HG03025 (cell line): ENCODE data around the gene F3.

Experiments
- ATAC-seq: cut with Tn5 transposase; IDR thresholded peaks from one replicate; pipeline ENCODE4 v1.9.1; 2021; ENCODE audit warnings: mild to moderate bottlenecking, moderate library complexity; ENCODE audit not compliant: unreplicated experiment, low FRiP score

Gene F3

GRCh38 chr1:94553323-94553730 lies 11.8 kb upstream of the F3 start:
- no peak for ATAC-seq

DNA sequence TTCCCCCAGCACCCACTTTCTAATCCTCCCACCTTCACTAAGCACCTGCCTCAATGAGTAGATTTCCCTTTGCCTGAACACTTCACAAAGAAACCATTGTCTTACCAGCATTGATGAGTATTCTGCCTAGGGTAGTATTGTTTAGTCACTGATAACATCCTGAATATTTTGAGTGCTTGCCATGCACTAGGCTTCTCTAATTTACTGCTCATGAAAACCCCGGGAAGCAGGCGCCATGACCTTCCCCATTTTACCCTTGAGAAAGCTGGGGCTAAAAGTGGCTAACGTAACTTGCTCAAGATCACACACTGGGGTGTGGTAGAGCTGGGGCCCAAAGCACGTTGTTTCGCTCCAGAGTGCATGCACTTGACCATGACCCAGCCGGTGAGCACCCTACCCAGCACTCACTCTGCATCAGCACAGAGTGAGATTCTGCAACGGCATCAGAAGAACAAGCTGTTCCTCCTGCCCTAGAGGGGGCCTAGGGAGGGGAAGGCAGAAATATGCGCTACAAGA lies 10.6 kb upstream of the F3 start:
- no peak for ATAC-seq

- ATAC-seq: no peak
These were observed 9.9 kb upstream of the F3 start for GRCh38 chr1:94551449-94551848.

DNA sequence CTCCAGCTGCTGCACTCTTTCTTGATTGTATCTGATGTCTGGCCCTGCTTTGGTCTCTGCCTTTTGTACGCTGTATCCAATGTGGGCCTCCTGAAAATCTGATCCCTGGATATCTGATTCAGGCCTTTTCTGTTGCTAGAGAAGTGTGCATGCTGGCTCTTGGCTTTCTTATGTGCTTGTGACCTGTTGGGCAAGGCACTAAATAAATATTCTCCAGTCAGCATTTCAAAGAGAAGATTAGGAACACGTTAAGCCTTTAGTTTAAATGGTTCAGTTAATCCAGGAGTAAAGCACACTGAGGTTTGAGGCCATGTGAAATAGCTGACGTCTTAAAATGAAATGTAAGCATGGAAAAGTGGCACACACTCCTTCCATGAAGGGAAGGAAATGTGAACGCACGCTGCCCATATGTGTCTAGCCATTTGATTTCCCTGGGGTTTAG lies 9.3 kb upstream of the F3 start:
- ATAC-seq: no peak

DNA sequence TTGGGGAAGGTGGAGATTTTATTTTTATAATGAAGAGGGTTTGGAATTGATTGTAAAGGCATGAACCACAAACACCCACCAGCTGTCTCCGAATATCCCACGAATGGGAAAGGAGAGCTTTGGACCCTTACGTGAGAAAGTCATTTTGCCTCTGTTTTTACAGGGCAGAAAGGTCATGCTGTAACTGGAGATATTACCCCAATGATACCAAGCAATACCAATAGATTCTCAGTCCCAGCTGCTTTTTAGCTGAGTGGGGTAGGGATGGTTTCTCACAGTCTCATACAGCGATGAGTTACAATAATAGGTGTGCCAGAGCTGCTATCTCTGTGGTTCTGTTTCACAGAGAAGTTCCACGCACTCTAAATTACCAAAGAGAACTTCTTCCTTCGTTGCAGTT lies 8.8 kb upstream of the F3 start:
- ATAC-seq: no peak

GRCh38 chr1:94549706-94550105 lies 8.1 kb upstream of the F3 start:
- ATAC-seq: no peak

DNA sequence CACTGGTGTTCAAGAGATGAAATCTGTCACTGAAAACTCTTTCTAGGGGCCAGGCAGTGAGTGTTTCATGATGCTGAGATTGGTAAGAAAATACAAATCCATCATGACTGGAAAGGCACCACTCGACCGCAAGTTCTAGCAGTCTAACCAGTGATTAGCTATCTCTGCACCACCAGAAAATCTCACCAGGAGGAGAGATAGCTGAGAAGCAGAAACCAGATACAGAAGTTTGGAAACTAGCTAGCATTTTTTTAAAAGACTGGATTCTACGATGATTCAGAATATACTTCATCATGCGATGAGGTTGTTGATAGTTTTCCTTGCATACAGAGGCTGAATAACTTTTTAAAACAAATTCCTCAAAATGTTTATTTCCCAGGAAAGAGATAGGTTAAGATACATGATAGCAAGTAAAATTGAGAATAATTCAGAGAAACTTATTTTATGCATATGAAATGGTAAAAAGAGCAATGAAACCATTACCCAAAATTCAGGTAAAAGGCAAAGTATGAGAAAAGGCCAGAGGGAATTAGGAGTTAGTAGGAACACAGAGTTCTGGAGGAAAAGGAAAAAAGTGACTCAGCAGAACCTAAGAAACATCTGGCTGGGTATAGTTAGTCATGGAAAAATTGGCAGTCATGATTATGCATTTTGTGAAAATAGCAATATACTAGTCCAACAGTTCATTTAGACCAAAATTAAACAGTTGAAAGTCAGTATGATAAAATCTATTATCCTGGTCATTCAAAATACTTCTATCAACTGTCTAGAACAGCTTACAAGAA lies 3.3 kb upstream of the F3 start:
- ATAC-seq: no peak

GRCh38 chr1:94543893-94544635 lies 2.5 kb upstream of the F3 start:
- no peak for ATAC-seq

- ATAC-seq: no peak
These were observed 1.4 kb upstream of the F3 start for GRCh38 chr1:94543001-94543400.

DNA sequence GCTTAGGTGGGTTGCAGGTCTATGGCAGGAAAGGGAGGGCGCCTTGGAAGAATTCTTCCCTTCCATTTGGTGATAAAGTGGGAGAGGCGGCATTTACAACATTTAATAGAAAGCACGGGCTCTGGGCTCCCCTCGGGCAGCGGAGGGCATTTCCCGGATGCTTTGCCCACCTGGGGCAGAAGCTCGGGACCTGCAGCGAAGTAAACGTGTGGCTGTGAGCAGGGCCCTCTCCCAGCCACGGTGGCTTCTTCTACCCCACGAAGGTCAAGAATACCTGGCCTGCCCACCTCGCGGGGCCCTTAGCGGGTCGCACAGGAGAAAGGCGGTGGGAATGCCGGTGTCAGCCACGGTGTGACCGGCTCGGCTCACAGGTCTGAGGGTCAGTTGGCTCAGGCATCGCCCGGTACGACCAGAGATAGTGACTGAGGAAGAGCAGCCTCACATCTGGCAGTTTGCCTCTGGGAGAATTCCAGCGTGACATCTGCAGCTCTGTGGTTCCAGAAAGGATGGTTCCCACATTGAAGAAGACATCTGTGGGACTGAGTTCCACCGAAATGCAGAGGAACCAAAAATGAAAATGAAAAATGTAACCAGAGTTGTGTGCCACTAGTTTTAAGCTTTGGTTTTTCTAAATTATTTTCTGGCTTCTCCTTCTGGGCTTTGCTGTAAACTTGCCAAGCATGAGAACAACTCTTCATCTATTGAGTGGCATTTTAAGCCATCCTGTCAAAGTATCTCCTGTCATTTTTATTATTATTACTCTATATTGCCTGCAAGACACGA lies 720 bp upstream of the F3 start:
- no peak for ATAC-seq

GRCh38 chr1:94540440-94541245 lies 916 bp downstream of the F3 start:
- no peak for ATAC-seq

GRCh38 chr1:94539496-94539895 lies 2.1 kb downstream of the F3 start:
- ATAC-seq: no peak

DNA sequence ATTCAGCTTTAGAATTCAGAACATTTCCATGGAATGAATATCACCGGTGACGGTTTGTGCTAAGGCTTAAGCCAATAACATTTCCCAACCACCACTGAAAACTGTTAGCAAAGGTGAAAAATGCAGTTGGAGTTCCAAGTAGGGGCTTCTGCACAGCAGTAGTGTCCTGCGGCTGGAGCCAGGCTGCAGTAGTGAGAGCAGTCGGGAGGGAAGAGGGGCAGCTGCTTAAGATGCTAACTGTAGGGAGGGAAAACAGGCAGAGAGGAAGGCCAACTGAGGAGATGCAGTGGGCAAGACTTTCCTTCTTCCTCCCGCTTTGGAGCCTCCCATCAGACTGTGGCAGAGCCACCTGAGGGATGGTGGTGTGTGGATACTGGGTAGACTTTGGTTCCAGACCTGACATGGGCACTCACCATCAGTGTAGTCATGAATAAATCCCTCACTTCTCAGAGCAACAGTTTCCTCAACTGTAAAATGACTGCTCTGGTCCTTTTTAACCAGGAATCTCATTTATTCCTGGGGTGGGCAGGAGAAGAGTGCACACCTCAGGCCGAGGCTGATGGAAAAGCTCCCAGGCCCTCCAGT lies 3.2 kb downstream of the F3 start:
- ATAC-seq: no peak

- ATAC-seq: no peak
These were observed 4.3 kb downstream of the F3 start for GRCh38 chr1:94537254-94537653.

DNA sequence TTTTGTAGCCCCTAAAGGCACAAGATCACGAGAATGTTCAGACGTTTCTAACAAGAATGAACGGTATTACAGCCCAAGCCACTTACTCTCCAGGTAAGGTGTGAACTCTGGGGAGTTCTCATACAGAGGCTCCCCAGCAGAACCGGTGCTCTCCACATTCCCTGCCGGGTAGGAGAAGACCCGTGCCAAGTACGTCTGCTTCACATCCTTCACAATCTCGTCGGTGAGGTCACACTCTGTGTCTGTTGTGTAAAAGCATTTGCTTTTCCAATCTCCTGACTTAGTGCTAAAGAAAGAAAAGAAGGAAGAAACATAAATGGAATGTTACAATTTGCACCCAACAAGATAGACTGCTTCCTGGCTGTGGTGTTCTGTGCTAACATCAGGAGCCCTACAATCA lies 5.7 kb downstream of the F3 start:
- no peak for ATAC-seq

DNA sequence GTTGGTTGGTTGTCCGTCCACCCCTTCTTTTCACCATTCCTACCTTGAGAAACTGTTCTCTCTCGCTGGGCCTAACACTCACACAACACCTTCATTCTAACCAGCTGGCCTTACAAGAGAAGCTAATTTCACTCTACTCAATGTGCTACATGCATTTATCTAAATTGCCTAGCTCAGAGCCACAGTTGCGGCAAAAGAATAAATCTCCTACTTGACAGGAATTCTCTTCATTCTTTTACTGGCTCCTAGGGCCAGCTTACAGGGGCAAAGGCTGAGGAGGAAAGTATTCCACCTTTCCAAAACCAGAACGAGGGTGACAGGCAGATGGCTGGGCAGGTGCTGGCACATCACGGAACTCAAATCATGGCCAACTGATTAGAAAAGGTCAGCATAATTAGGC lies 6.5 kb downstream of the F3 start:
- ATAC-seq: no peak

DNA sequence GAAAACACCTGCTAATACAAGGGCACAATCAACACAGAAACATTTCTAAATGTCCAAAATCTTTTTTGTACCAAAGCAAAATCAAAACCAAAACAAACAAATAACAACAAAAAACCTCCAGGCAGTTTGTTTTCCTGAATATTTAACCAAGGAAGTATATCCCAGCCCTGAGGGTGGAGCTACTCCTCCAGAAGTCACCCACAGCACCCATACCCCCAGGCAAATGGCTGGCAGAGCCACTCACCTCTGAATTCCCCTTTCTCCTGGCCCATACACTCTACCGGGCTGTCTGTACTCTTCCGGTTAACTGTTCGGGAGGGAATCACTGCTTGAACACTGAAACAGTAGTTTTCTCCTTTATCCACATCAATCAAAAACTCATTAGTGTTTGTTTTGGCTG lies 9.5 kb downstream of the F3 start:
- no peak for ATAC-seq

- no peak for ATAC-seq
These were observed 9.9 kb downstream of the F3 start for GRCh38 chr1:94531664-94532063.

GRCh38 chr1:94530373-94530878 lies 11.1 kb downstream of the F3 start:
- no peak for ATAC-seq

DNA sequence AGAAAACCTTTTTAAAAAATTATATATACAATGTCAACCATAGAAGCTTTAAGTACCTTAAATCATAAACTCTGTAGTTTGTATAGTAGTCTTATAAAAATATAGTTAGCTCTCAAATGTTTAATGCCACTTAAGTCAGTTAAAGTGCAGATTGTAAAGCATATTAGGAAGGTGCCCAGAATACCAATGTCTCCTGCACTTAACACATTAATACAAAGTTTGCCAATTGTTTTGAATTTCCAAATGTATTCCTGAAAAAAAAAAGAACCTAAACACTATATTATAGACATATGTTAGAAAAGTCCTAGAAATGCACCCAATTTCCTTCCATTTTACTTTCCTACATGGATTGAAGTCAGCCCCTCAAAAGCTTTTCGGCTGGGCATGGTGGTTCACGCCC lies 12.1 kb downstream of the F3 start:
- ATAC-seq: no peak
